GM06990 (cell line): ENCODE data around the gene NCCRP1.
"Not testable (repeated sequence)": the region's sequence is repeated elsewhere in the genome, so short reads cannot be mapped to it uniquely, and the experiment has no call there.

Source experiments
- DNase-seq: peaks from one replicate; pipeline ENCODE4 v3.0.0-alpha.2; 2011; ENCODE audit not compliant: insufficient read length; ENCODE audit errors: extremely low read depth
- H3K27me3 ChIP-seq: replicated peaks from 2 replicates; pipeline ENCODE4 v1.6.0; 2011; ENCODE audit warnings: low read length; ENCODE audit not compliant: control insufficient read depth, insufficient read depth
- H3K36me3 ChIP-seq: 2 replicates; pipeline ENCODE4 v1.5.1; 2011; ENCODE audit warnings: low read length; ENCODE audit not compliant: control insufficient read depth, insufficient read depth
- H3K4me3 ChIP-seq: replicated peaks from 2 replicates; pipeline ENCODE4 v1.5.1; 2011; ENCODE audit warnings: low read depth, mild to moderate bottlenecking, control low read depth, low read length
- TF ChIP-seq, protein P1 (sequence below): IDR thresholded peaks from 2 replicates; pipeline ENCODE4 v1.5.1; 2011; ENCODE audit warnings: low read length, control low read depth, mild to moderate bottlenecking, inconsistent platforms; ENCODE audit not compliant: insufficient read depth, poor library complexity, severe bottlenecking

NCCRP1 gene

GRCh38 chr19:39238944-39239343, 42.2 kb downstream of the NCCRP1 start:
- DNase-seq = no peak
- Histone ChIP-seq H3K4me3 (no peak overlapping the region), H3K36me3 (no peaks in the 10 kb centered on the region), H3K27me3 (no peaks in the 10 kb centered on the region)
- TF ChIP-seq, protein P1, sequence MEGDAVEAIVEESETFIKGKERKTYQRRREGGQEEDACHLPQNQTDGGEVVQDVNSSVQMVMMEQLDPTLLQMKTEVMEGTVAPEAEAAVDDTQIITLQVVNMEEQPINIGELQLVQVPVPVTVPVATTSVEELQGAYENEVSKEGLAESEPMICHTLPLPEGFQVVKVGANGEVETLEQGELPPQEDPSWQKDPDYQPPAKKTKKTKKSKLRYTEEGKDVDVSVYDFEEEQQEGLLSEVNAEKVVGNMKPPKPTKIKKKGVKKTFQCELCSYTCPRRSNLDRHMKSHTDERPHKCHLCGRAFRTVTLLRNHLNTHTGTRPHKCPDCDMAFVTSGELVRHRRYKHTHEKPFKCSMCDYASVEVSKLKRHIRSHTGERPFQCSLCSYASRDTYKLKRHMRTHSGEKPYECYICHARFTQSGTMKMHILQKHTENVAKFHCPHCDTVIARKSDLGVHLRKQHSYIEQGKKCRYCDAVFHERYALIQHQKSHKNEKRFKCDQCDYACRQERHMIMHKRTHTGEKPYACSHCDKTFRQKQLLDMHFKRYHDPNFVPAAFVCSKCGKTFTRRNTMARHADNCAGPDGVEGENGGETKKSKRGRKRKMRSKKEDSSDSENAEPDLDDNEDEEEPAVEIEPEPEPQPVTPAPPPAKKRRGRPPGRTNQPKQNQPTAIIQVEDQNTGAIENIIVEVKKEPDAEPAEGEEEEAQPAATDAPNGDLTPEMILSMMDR = no peak

- DNase-seq = no peak
- TF ChIP-seq, protein P1 = no peak
Measured at GRCh38 chr19:39240421-39240820, 43.7 kb downstream of the NCCRP1 start.

DNA sequence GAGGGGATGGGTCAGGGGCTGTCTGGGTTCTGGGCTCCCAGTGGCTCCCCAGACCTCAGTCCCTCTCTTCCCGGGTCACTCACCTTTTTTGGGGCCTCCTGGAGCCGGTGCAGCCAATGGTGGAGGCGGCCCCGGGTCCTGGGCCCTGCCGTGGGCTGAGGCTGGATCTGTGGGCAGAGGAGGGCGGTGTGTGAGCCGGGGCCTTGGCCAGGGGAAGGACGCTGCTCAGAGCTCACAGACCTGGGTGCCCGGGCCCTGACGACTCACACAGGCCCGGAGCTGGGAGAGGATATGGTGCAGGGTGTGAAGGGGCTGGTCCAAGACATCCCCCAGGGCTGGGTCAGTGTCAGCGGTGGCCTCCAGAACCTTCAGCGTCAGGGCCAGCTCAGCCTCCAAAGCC, 47.0 kb downstream of the NCCRP1 start:
- H3K27me3 ChIP-seq, H3K4me3 ChIP-seq, H3K36me3 ChIP-seq, DNase-seq: not testable (repeated sequence)

More at GRCh38 chr19:39240421-39240820, 43.7 kb downstream of the NCCRP1 start:
- no peak overlapping the region for H3K4me3 ChIP-seq
- no peaks in the 10 kb centered on the region for H3K27me3 ChIP-seq
- no peaks in the 10 kb centered on the region for H3K36me3 ChIP-seq

GRCh38 chr19:39244410-39245100, 47.8 kb downstream of the NCCRP1 start, which contains the start of gene IFNL3:
Gene IFNL3, minus strand, starts transcription at chr19:39245006. Its CDS starts 39 bp downstream, at chr19:39244967.
- DNase-seq, H3K4me3 ChIP-seq, H3K27me3 ChIP-seq, H3K36me3 ChIP-seq: not testable (repeated sequence)

- H3K4me3 ChIP-seq, DNase-seq, H3K36me3 ChIP-seq, H3K27me3 ChIP-seq: not testable (repeated sequence)
Measured at GRCh38 chr19:39245166-39245565, 48.4 kb downstream of the NCCRP1 start.

- peak; percentile 30 for DNase-seq
- H3K4me3 ChIP-seq = no peak overlapping the region
- no peaks in the 10 kb centered on the region; the same call in 1 of the 2 replicates for H3K27me3 ChIP-seq
- TF ChIP-seq, protein P1 = no peak
- H3K36me3 ChIP-seq = no peaks in the 10 kb centered on the region
Measured at GRCh38 chr19:39246951-39247669, 50.3 kb downstream of the NCCRP1 start.
